Measurements from ENCODE around the gene CASTOR2.
"Not testable (repeated sequence)": the region's sequence is repeated elsewhere in the genome, so short reads cannot be mapped to it uniquely, and the experiment has no call there.

GRCh38 chr7:74972377-74972776, 7.9 kb downstream of the CASTOR2 start:
- TF ChIP-seq CTCF (IDR thresholded peaks at IDR 0.05); POLR2AphosphoS5 (IDR thresholded peaks at IDR 0.05; ENCODE audit: low read depth, low read length); TCF7L2 (IDR thresholded peaks at IDR 0.05; ENCODE audit: low read depth, low read length): not testable (repeated sequence)
- TF ChIP-seq, protein P1, sequence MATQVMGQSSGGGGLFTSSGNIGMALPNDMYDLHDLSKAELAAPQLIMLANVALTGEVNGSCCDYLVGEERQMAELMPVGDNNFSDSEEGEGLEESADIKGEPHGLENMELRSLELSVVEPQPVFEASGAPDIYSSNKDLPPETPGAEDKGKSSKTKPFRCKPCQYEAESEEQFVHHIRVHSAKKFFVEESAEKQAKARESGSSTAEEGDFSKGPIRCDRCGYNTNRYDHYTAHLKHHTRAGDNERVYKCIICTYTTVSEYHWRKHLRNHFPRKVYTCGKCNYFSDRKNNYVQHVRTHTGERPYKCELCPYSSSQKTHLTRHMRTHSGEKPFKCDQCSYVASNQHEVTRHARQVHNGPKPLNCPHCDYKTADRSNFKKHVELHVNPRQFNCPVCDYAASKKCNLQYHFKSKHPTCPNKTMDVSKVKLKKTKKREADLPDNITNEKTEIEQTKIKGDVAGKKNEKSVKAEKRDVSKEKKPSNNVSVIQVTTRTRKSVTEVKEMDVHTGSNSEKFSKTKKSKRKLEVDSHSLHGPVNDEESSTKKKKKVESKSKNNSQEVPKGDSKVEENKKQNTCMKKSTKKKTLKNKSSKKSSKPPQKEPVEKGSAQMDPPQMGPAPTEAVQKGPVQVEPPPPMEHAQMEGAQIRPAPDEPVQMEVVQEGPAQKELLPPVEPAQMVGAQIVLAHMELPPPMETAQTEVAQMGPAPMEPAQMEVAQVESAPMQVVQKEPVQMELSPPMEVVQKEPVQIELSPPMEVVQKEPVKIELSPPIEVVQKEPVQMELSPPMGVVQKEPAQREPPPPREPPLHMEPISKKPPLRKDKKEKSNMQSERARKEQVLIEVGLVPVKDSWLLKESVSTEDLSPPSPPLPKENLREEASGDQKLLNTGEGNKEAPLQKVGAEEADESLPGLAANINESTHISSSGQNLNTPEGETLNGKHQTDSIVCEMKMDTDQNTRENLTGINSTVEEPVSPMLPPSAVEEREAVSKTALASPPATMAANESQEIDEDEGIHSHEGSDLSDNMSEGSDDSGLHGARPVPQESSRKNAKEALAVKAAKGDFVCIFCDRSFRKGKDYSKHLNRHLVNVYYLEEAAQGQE (IDR thresholded peaks at IDR 0.05; ENCODE audit: insufficient read depth in 1 of 2, low read depth in 2 of 2, low read length in 1 of 2), result not testable (repeated sequence)

Measured in Panc1 (cell line).